GM12878 (cell line): ENCODE data around the gene CA10. TPM values are rescaled to one million over a fixed set of nuclear protein-coding genes. Genes with fewer than 3 reads are reported as not detected.

ENCODE experiments used
- ATAC-seq: fragments of 200-7000 bp; cut with Tn5 transposase; 3 replicates; pipeline ENCODE4 v1.9.1; 2020; ENCODE audit warnings: mild to moderate bottlenecking, moderate library complexity
- BruUV-seq: library from RNA; stranded (reverse); fragments of 400-500 nt; replicated peaks from 2 replicates; lab custom pipeline; 2021; lab: Mats Ljungman, UMichigan
- CTCF ChIA-PET: fragments of 300-600 bp; sonication (Branson Sonifier 250); formaldehyde crosslinking; extraction: SDS; loops from one replicate; lab custom pipeline; 2021; ENCODE audit warnings: inconsistent platforms; lab: Yijun Ruan, JAX
- POLR2A ChIA-PET: fragments of 350-600 bp; formaldehyde crosslinking; extraction: SDS; loops from one replicate; lab custom pipeline; 2021; ENCODE audit warnings: inconsistent platforms; lab: Charles Lee
- RAD21 ChIA-PET: fragments of 300-600 bp; sonication (Branson Sonifier 250); formaldehyde crosslinking; loops from one replicate; lab custom pipeline; 2023; ENCODE audit warnings: antibody characterized with exemption; ENCODE audit not compliant: unreplicated experiment; lab: Charles Lee
- SMC1A ChIA-PET: fragments of 300-600 bp; sonication (Branson Sonifier 250); formaldehyde crosslinking; loops from one replicate; lab custom pipeline; 2023; ENCODE audit not compliant: unreplicated experiment, uncharacterized antibody; lab: Charles Lee
- DNase-seq: peaks from one replicate; pipeline ENCODE4 v3.0.0-alpha.2; 2011; ENCODE audit warnings: low read depth, low spot score
- FAIRE-seq: peaks from 3 replicates; lab custom pipeline; 2011; peaks lifted over from hg19 to GRCh38; lab: Jason Lieb, UNC
- H2AFZ ChIP-seq: 2 replicates; pipeline ENCODE4 v1.6.0; 2011; ENCODE audit warnings: low read depth, low read length, control low read depth; ENCODE audit not compliant: control insufficient read depth
- H3K27ac ChIP-seq: 2 replicates; pipeline ENCODE4 v1.5.1; 2011; ENCODE audit warnings: control low read depth; ENCODE audit not compliant: control insufficient read depth, insufficient read depth
- H3K27me3 ChIP-seq, 2 experiments: replicated peaks in 1 of 2; 2 replicates each; pipeline versions ENCODE4 v1.6.0 to v1.6.1; 2011; ENCODE audit warnings: low read length in 1 of 2; ENCODE audit not compliant: control insufficient read depth in 2 of 2, insufficient read depth in 2 of 2
- H3K36me3 ChIP-seq, 2 experiments: 2 replicates each; pipeline ENCODE4 v1.5.1; 2011; ENCODE audit warnings: low read length in 1 of 2; ENCODE audit not compliant: control insufficient read depth in 2 of 2, insufficient read depth in 2 of 2
- H3K4me1 ChIP-seq: 2 replicates; pipeline ENCODE4 v1.6.1; 2011; ENCODE audit warnings: mild to moderate bottlenecking, low read length, moderate library complexity, mixed read lengths; ENCODE audit not compliant: control insufficient read depth, insufficient read depth
- H3K4me2 ChIP-seq: 2 replicates; pipeline ENCODE4 v1.6.0; 2011; ENCODE audit warnings: control low read depth; ENCODE audit not compliant: control insufficient read depth, insufficient read depth
- H3K4me3 ChIP-seq: fragments of 200-600 bp; sonication (generic); 2 replicates; pipeline ENCODE4 v1.5.1; 2016
- H3K79me2 ChIP-seq: 2 replicates; pipeline ENCODE4 v1.6.0; 2011; ENCODE audit warnings: low read length; ENCODE audit not compliant: control insufficient read depth, insufficient read depth
- H3K9ac ChIP-seq: 2 replicates; pipeline ENCODE4 v1.8.0; 2011; ENCODE audit warnings: low read length, control low read depth, mixed read lengths; ENCODE audit not compliant: control insufficient read depth, insufficient read depth
- H3K9me3 ChIP-seq: replicated peaks from 3 replicates; pipeline ENCODE4 v1.5.1; 2011; ENCODE audit warnings: mild to moderate bottlenecking, low read length; ENCODE audit not compliant: control insufficient read depth, insufficient read depth
- H4K20me1 ChIP-seq: 2 replicates; pipeline ENCODE4 v1.6.0; 2011; ENCODE audit not compliant: control insufficient read depth, insufficient read depth
- CTCF ChIP-seq, 3 experiments: IDR thresholded peaks in 2 of 3; conservative IDR thresholded peaks in 1 of 3; 2 replicates each; pipeline ENCODE4 v1.5.1; 2011; ENCODE audit warnings: low read depth in 3 of 3, low read length in 3 of 3, mild to moderate bottlenecking in 3 of 3, control low read depth in 2 of 3, moderate library complexity in 2 of 3, inconsistent platforms in 1 of 3, mixed read lengths in 1 of 3; ENCODE audit not compliant: control insufficient read depth in 2 of 3, insufficient read depth in 1 of 3; ENCODE audit errors: extremely low read depth in 1 of 3
- MLLT1 ChIP-seq: fragments of 450-650 bp; IDR thresholded peaks from 2 replicates; pipeline ENCODE4 v1.6.1; 2016; ENCODE audit warnings: mild to moderate bottlenecking
- MTA2 ChIP-seq: fragments of 450-650 bp; IDR thresholded peaks from 2 replicates; pipeline ENCODE4 v1.6.1; 2016; ENCODE audit warnings: low read depth, mild to moderate bottlenecking, moderate library complexity
- PAX8 ChIP-seq: fragments of 450-650 bp; IDR thresholded peaks from 2 replicates; pipeline ENCODE4 v1.6.1; 2017; ENCODE audit warnings: mild to moderate bottlenecking, moderate library complexity
- POLR2AphosphoS2 ChIP-seq: IDR thresholded peaks from 2 replicates; pipeline ENCODE4 v1.6.1; 2011; ENCODE audit warnings: low read depth, mild to moderate bottlenecking, low read length, improper control_type of control experiment, moderate library complexity
- RELA ChIP-seq: fragments of 450-650 bp; IDR thresholded peaks from 2 replicates; pipeline ENCODE4 v1.8.0; 2014; ENCODE audit warnings: borderline replicate concordance; ENCODE audit not compliant: partially characterized antibody
- SUZ12 ChIP-seq: fragments of 200-600 bp; sonication (generic); IDR thresholded peaks from one replicate; pipeline ENCODE4 v1.6.1; 2018; ENCODE audit warnings: antibody characterized with exemption, mild to moderate bottlenecking; ENCODE audit not compliant: unreplicated experiment
- TCF3 ChIP-seq: IDR thresholded peaks from 2 replicates; pipeline ENCODE4 v1.6.1; 2012; ENCODE audit warnings: low read depth, mild to moderate bottlenecking, low read length, borderline replicate concordance; ENCODE audit not compliant: insufficient read depth
- ZBTB4 ChIP-seq: fragments of 450-650 bp; formaldehyde crosslinking; IDR thresholded peaks from 2 replicates; pipeline ENCODE4 v1.4.0; 2022; ENCODE audit warnings: mild to moderate bottlenecking, moderate library complexity
- WGBS: methylation state at CpG from one replicate; pipeline ENCODE4 v1.1.6; 2016; ENCODE audit warnings: low lambda C conversion rate; ENCODE audit not compliant: insufficient replicate concordance, insufficient coverage; ENCODE audit errors: missing lambda C conversion rate; 5-methylcytosine and 5-hydroxymethylcytosine counted together
- in situ Hi-C: fragments of 300-500 bp; cut with MboI; formaldehyde crosslinking; loops from 9 replicates; pipeline ENCODE4 v1.14.3; 2018; ENCODE audit warnings: mixed read lengths
- intact Hi-C: fragments of 100-400 bp; cut with micrococcal nuclease; formaldehyde crosslinking; loops from one replicate; pipeline ENCODE4 v1.14.2; 2022; ENCODE audit not compliant: unreplicated experiment
- polyA plus RNA-seq, 11 experiments: library from polyadenylated mRNA; depleted of rRNA in 4 of 11; unstranded in 6 of 11; stranded (reverse) in 5 of 11; fragments of >200 nt; fragmentation: Nextera tagmentation in 4 of 11; fragmentation: Illumina TruSeq in 1 of 11; extraction: Ambion mirVana in 4 of 11; extraction: Trizol in 1 of 11; gene quantifications; 1 replicate in 1 of 11; 2 replicates in 10 of 11; pipeline versions ENCODE4 v1.2.1 to v1.2.3, GENCODE V29; 2011 to 2016; ENCODE audit warnings: inconsistent platforms in 2 of 11, missing spikeins in 2 of 11, low read depth in 1 of 11
- total RNA-seq, 4 experiments: library from RNA; depleted of rRNA in 3 of 4; stranded (reverse); fragments of >200 nt in 3 of 4; fragmentation: Illumina TruSeq in 1 of 4; extraction: Trizol in 1 of 4; gene quantifications; 2 replicates each; pipeline versions ENCODE4 v1.2.1 to v1.2.3, GENCODE V29; 2013 to 2021

The CA10 gene
- total and polyA plus RNA-seq, 10 of the 15 experiments (the other 5 are each of a cell fraction or from before 2014, with no cell fraction given) = not detected

- TF ChIP-seq CTCF (IDR thresholded peaks at IDR 0.05 in 2 of 3, conservative IDR thresholded peaks at IDR 0.05 in 1 of 3; ENCODE audit: control insufficient read depth in 2 of 3, extremely low read depth in 1 of 3, insufficient read depth in 1 of 3, low read depth in 3 of 3, low read length in 3 of 3) = no peak
- TF ChIP-seq PAX8 = no peak
- no peak for TF ChIP-seq MLLT1
These were observed 109.0 kb downstream of the CA10 start (continued) for GRCh38 chr17:52049496-52049895.

GRCh38 chr17:52049051-52049450, 109.5 kb downstream of the CA10 start:
- no peaks in the 10 kb centered on the region for H4K20me1 ChIP-seq
- no peaks in the 10 kb centered on the region for H3K4me1 ChIP-seq
- H3K4me2 ChIP-seq = no peak overlapping the region
- ChIA-PET POLR2A (no interaction called here), RAD21 (no interaction called here), CTCF (no interaction called here), SMC1A (interaction anchor here (1.0 kb wide), 1 partner anchor 11 kb away, joined by 3 read pairs; no protein-coding TSS in a partner anchor)
- intact Hi-C loops = no loop called here
- no peak overlapping the region for H2AFZ ChIP-seq
- no peaks in the 10 kb centered on the region for H3K9me3 ChIP-seq
- 27% methylated on average over 3 of the region's 3 CpGs for WGBS
- TF ChIP-seq POLR2AphosphoS2 = no peak
- no peak for TF ChIP-seq MTA2
- TF ChIP-seq TCF3 = no peak
- no peak for TF ChIP-seq SUZ12
- no peak for TF ChIP-seq RELA
- no peak for TF ChIP-seq ZBTB4 (CRISPR knock-in tag)
- no peak for ATAC-seq
- H3K36me3 ChIP-seq = no peaks in the 10 kb centered on the region
- H3K27me3 ChIP-seq = no peaks in the 10 kb centered on the region
- in situ Hi-C loops = no loop called here
- DNase-seq = no peak
- H3K27ac ChIP-seq = no peak overlapping the region
- no peak for FAIRE-seq
- BruUV-seq = no TSS peak
- no peak overlapping the region for H3K4me3 ChIP-seq
- no peaks in the 10 kb centered on the region for H3K79me2 ChIP-seq
- H3K9ac ChIP-seq = no peak overlapping the region
